ENCODE measurements around the gene HEMGN.
A peak's percentile ranks its signal among the peaks of the same experiment; 100 is the strongest.
"Not testable (repeated sequence)": the region's sequence is repeated elsewhere in the genome, so short reads cannot be mapped to it uniquely, and the experiment has no call there.

HEMGN gene, protein sequence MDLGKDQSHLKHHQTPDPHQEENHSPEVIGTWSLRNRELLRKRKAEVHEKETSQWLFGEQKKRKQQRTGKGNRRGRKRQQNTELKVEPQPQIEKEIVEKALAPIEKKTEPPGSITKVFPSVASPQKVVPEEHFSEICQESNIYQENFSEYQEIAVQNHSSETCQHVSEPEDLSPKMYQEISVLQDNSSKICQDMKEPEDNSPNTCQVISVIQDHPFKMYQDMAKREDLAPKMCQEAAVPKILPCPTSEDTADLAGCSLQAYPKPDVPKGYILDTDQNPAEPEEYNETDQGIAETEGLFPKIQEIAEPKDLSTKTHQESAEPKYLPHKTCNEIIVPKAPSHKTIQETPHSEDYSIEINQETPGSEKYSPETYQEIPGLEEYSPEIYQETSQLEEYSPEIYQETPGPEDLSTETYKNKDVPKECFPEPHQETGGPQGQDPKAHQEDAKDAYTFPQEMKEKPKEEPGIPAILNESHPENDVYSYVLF

DNA sequence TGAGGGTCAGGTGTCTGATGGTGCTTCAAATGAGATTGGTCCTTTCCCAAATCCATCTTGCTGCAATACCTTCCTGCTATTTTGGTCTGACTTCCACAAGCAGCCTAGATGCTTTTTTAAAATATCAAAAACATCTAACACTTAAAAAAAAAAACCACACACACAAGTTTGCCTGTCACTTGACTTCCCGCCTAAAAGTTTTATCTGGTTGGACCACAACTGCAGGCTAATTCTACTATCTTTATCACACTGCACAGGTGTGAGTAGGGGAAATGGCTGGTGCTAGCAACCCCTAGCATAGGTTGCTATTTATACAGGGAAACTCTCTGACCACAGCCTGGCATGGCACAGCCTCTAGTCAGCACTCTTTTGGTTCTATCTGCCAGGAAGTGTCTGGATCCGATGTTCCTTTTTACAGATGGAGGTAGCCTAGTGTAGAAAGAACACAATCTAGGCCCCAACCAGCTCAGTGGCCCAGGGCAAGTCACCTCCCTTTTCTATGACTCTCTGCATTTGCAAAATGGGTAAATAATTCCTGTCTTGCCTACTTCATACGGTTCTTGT lies at the start of gene HEMGN:
Gene HEMGN (minus strand): TSS at position 92 of the 564 bp plus-strand sequence. CDS start 36 bp downstream, at position 56.
- DNase-seq: no peak

DNA sequence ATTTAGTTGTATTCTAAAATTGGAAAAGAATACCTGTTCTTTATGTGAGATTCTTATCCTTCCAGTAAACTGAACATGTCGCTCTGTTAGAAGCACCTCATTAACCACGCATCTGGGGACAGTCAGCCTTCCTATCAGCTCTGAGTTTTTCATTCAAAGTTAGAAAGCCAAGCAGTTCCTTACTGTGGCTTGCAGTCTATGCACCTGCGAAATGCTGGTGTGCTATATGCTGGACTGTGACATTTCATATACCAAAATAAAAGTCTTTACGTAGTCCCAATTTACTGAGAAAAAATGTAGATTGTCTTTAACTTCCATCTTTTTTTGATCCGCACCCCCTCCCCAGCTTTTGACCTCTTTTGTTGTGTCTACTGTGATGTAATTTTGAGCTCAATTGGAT lies 49.5 kb upstream of the HEMGN start:
- no peak for DNase-seq

DNA sequence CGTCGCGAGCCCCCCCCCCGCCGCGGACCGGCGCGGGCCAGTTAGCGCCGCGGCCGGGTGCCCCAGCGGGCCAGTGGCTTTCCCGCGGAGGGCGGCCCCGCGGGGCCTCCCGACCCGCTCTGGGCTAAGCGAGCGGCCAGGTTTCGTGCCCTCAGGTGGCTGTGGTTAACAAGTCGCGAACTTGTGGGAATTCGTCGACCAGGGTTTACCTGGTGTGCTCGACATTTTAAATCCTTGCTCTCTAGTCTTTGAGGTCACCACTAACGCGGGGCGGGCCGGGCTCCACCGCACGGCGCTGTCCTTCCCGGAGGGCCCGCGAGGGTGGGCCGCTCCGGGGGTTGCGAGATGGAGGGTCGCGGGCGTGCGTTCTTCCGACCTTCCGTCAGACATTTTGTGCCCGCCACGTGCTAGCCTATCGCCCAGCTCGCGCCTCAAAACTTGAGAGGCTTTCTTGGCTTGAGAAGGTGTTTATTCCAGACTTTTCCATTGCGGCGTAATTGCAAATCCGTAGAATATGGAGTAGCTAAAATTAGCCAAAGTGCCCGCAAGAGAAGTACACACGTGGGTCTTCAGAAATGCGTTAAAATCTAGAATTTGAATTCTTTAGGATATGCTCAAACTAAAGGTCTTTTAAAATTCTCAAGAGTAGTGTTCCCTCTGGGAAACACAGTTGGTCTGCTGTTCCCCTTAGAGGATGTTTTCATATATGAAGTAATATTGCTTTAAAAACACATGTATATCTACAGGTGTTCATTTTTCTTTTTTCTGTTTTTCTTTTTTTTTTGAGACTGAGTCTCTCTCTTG lies 47.3 kb upstream of the HEMGN start:
- DNase-seq: no peak

DNA sequence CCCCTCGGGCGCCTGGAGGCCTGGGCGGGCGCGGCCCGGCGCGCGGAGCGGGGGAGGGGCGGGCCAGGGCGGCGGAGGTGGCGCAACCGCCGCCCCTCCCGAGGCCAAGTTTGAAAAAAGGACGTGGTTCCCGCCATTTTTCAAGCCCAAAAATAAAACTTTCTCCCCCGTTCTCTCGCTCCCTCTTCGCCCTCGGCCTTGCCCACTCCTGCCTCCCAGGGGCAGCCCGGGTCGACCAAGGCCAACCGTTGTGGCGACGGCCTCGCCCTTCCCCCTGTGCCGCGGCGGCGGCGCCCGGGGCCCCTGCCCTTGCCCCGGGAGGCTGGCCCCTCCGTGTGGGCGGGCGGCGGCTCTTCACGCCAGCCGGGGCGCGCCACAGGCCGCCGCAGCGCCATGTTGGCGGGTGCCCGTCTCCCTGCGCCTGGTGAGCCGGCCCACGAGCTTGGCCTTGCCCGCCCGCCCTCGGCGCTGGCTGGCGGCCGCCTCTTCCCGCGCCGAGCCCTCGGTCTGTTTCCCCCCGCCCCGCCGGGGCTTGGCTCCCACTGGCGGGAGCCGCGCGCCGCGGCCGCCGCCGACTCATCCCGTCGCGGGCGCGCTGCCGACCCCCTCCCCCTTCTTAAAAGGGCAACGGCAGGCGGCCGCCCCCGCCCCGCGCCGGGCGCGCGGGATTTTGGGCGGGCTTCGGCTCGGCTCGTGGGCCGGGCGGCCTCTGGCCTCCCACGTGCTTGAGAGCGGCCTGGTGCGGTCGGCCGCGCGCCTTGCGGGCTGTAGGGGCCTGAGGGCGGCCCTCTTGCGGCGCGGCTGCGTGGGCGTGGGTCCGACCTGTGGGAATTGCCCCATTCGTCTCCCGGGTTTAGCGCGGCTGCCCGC lies 46.5 kb upstream of the HEMGN start:
- peak; percentile 40 for DNase-seq

DNA sequence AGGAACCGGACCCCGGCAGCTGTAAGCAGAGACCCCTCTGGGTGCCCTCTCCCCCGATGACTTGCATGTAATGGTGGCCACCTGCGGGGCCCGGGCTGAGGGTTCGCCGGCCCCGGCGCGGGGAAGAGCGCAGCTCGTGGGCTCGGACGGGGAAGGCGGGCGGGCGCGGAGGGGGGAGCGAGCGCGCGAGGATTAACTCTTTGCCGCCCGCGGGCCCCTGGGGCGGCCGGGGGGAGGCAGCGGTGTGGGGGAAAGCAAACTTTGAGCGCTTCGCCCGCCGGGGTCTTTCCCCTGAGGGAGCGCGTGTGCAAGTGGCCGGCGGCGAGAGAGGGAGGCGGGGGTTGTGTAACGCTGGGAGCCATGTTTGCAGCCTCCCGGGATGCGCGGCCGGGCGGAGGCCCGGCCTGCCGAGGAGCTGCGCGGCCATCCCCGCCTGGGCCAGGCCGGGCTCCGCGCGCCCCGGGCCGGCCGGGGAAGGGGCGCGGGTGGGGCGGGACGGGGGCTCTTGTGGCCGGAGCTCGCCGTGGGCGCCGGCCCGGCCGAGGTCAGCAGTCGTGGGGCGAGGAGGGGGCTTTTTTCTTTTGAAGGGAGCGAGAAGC lies 45.7 kb upstream of the HEMGN start:
- DNase-seq: no peak

DNA sequence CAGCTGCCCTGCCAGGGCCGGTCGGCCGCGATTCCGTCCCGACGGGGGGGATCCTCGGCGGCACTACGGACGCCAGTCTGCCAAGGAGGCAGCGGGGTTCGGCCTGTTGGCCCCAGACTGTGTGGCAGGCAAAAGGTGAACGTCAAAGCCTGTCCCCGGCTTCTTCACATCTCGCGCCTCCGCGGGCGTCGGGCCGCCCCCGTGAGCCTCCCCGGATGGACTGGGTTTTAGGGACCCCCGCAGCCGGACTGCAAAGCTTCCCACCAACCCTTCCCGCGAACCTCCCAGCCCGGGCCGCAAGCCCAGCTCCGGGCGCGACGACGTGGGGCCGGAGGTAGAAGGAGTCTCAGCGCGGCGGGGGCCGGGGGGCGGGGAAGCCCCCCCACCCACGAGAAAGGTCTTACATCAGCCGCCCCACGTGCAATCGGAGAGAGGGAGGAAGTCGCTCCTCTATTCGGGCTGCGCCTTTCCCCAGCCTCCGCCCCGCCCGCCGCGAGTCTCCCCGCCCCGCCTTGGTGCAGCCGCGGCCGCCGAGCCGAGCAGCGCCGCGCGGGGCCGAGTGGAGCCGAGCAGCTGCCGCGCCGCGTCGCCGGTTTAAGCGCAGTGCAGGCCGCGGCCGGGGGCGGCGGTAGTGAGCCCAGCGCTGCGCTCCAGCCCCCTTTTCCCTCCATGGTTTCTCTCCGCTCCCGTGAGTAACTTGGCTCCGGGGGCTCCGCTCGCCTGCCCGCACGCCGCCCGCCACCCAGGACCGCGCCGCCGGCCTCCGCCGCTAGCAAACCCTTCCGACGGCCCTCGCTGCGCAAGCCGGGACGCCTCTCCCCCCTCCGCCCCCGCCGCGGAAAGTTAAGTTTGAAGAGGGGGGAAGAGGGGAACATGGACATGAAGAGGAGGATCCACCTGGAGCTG lies 45.0 kb upstream of the HEMGN start, which contains the start of gene ANP32B:
Gene ANP32B (plus strand): TSS at position 659 of the 906 bp plus-strand sequence. CDS start 215 bp downstream, at position 874.
- peak; percentile 73 for DNase-seq

DNA sequence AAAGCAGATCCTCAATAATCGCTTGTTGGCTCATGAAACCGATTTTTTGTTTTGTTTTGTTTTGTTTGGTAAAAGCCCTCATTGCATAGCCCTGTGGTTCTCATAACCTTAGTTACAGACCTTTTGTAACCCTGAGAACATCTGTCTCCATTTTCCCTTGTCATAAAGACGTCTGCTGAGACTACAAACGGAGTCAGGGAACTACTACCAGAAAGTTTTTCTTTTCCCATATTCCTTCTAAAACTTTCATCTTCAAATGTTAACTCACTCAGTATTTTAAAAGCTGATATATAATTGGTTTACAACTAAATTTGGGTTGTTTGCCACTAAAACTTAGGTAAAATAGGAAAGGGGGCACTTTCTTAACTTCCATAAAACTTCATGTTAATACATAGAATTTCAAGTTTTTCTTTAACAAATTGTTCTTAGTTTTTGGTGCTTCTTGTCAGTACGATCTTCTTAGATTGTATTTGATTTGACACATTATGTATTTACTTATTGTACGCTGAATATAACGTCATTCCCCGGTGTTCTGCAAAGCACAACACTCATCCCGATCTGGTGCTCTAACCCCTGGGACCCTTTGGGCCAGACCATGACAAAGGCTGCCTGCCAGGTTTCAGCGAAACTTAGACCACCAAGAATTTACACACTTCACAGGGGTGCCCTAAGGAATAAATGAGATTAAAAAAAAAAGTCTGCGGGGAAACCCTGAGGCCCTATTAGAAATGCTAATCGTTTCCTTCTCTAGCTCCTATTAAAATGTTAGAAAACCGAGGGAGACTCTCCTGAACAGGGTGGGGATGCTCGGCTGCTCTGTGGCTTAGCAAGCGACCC lies 44.1 kb upstream of the HEMGN start:
- no peak for DNase-seq

DNA sequence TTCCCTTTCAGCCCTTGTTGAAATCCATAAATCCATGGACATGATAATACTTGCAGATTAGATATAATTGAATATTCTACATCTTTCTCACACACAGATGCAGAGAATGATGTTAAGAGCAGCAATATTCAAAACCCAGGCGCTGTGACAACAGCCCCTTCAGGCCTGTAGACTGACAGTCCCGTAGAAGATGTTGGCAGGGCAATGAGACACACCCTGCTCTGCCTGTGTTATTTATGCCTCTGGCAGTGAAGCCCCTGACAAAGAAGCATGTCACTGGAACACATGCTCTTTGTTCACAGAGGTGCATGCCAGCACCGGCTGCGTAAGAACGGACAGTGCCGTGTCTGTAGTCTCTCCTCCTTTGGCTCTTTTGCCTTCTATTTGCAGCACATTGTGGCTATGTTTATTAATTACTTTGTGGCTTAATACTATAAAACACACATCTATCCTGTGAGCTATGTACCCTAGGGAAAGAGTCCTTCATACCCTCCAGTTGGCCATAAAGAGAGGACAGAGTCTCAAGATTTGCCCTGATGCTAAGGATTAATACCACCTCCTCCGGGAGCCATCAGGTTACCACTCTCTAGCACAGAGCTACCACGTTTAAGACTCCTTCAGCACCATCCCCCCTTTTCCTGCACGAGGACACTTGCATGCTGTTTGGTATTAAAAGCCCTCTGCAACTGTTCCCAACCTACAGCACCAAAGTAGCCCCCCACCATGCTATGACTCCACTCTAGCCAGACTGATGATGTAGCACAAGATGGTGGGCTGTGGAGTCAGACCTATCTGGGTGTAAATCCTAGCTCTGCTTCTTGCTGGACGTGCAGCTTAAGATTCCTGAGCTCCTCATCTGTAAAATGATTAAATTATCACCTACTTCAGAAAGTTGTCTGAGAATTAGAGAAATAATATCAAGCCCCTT lies 43.2 kb upstream of the HEMGN start:
- DNase-seq: peak; percentile 45

DNA sequence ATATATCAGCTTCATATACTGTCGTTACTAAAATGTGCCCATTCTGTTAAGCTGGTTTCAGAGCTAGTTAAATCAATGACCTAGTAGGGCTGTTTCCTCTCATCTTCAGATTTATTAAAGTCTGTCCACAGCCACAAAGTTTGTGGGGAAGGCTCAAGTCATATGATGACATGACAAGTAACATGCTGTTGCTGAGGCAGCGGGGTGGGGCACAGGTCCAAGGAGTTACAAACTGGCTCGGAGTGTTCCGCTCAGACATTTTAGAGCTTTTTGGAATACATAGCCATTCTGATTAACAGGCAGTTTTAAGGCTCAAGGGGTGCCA lies 42.5 kb upstream of the HEMGN start:
- DNase-seq: no peak

DNA sequence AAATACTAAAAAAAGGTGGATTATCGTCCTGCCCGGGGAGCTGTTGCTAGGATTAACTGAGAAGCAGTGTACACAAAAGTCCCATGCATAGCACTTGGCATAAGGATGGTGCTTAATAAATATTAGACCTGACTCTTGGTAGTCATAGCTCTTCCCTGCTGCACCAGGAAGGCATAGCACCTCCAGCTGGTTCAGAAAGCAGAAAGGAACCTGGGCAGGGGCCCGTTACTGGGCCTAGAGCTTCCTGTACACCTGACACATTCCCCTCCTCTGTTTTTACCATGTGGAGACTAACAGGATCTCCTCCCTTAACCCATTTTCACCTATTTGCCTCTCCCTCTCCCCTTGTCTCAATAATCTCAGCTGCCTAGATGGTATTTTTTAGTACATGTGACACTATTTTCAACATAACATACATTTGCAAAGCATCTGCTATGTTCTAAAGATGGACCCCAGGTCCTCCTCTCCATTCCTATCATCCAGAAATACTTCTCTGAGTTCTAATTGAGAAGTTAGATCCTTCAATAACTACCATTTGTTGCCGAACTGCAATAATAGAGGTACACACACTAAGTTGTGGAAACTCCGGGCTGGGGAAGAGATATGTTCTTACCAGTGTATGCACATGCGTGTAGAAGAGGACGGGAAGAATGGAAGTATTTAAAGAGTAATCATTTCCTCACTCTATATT lies 42.0 kb upstream of the HEMGN start:
- DNase-seq: no peak

DNA sequence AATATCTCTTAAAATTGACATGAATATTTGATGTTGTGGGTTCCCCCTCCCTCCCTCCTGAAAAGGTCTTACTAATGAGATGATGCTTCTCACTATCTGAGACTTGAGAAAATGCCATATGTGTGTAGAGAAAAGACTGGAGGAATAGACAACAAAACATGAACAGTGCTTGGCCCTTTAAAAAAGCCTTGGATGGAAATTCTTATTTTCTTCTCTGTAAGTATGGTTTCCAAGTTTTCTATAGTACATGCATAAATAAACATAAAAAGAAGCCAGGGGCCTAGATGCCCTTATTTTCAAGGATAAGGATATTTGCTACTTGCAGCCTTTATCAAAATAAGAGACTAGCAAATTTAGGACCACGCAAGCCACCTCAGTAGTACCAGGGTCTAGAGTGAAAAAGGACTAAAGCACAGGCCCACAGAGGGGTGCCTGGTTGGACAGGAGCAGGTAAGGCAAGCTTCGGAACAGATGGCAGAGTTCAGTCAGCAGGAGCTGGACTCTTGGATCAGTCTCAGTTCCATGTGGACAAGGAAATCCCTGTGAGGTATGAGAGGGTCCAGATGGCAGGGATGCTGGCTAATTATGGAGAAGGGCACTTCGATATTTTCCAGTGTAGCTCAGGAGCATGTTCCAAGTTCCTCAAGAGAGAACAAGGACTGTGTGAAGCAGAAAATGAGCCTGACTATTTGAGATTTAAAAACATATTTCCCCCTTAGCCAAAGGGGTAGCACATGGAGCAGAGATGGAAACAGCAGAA lies 40.6 kb upstream of the HEMGN start:
- DNase-seq: peak; percentile 13

DNA sequence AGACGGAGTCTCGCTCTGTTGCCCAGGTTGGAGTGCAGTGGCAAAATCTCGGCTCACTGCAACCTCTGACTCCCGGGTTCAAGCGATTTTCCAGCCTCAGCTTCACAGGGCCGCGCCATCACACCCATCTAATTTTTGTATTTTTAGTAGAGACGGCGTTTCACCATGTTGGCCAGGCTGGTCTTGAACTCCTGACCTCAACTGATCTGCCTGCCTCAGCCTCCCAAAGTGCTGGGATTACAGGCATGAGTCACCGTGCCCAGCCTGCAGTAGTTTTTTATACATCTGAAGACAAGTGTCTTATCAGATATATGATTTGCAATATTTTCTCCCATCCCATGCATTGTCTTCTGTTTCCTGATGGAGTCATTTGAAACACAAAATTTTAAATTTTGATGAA lies 38.7 kb upstream of the HEMGN start:
- not testable (repeated sequence) for DNase-seq

DNA sequence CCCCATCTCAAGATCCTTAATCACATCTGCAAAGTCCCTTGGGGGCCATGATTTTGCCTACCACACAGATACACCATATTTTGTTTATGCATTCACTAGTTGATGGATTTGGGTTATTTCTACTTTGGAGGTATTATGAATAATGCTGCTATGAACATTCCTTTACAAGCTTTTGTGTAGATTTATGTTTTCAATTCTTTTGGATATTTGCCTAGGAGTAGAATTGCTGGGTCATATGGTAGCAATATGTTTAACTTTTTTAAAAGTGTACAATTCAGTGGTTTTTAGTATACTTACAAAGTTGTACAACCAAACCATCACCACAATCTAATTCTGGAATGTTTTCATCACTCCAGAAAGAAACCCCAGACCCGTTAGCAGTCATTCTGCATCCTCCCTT lies 37.4 kb upstream of the HEMGN start:
- no peak for DNase-seq

DNA sequence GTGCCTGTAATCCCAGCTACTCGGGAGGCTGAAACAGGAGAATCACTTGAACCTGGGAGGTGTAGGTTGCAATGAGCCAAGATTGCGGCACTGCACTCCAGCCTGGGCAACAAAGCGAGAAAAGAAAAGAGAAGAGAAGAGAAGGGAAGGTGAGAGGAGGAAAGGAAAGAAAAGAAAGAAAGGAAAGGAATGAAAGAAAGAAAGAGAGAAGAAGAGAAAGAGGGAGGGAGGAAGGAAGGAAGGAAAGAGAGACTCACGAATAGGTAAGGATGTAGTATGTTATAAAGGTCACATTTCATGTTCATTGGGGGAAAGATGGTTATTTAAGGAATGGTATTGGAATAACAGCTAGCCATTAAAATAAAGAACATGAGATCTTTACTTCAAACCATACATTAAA lies 34.8 kb upstream of the HEMGN start:
- no peak for DNase-seq

DNA sequence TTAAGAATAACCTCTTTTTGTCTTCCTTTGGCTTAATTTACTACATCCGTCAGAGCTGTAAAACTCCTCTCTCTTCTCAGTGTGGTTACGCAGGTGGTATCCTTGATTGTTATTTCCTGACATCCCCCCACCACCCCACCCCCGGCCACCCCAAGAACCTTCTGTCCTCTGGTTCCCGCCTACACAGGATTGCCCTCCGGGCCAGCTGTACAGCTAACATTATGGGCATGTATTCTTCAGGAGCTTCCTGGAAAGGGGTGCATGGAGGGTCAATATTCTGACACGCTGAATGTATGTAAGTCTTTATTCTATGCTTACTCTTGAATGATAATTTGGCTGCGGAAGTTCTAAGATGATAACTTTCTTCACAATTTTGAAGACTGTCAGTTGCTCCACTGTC lies 32.2 kb upstream of the HEMGN start:
- no peak for DNase-seq

DNA sequence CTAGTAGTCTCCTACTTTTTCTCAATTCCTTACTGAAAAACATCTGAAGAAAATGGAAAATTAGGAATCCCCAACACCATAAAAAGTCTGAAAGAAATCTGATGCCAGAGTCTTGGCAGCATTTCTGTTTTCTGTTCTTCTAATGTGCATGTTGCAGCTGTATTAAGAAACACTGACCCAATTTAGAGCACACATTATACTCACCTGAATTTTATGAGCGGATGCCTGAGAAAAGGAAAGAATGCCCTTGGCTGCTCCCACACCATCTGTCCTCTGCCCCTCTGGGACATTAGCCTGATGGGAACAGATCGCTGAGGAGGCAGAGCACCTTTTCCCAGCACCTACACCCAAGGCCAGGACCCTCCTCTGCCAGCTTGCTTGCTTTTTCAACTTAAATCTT lies 31.0 kb upstream of the HEMGN start:
- no peak for DNase-seq

DNA sequence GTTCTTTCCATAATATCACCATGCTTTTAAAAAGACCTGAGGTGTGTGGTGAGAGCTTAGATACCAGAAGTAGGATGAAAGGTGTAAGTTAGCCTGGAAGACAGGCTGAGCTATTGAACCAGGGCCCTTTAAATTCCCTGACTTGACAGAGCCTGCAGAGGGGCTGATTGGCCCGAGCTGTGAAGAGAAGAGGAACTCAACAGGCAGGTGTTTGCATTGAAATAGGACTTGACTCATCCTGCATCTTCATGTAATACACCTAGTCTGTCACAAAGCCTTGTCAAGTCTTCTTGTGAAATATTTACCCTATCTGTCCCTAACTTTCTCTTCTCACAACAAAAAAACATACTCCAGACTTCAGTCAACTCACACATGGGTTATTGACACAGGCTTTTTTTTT lies 28.5 kb upstream of the HEMGN start:
- DNase-seq: no peak

DNA sequence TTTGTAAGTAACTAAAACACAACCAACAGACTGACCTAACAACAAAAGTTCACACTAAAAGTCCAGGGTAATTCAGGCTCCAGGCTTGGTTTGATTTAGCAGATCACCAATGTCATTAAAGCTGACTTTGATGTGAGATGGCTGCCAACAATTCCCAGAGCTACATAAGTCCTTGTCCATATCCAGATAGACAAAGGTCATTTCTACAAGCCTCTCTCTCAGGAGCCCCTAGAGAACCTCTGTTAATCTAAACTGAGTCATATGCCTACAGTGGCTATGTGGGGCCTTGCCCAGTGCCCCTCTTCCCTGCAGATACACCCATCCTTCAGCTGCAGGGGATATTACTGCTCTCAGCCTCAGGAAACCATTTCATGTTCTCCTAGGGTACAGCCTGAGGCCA lies 26.9 kb upstream of the HEMGN start:
- no peak for DNase-seq

Measured in NCI-H446 treated with DMSO at 0.1 percent for 48 hours (cell line).